LHCN-M2 (cell line): ENCODE results near the gene MDFIC. TPM values are rescaled to one million over a fixed set of nuclear protein-coding genes. Genes with fewer than 3 reads are reported as not detected.
A peak's percentile ranks its signal among the peaks of the same experiment; 100 is the strongest.
"Not testable (repeated sequence)": the region's sequence is repeated elsewhere in the genome, so short reads cannot be mapped to it uniquely, and the experiment has no call there.

Experiments used
- DNase-seq: peaks from one replicate; pipeline ENCODE4 v3.0.0-alpha.2; 2012; ENCODE audit warnings: low read depth
- polyA plus RNA-seq: library from polyadenylated mRNA; unstranded; fragments of >200 nt; gene quantifications from one replicate; pipeline ENCODE4 v1.2.1, GENCODE V29; 2012; ENCODE audit warnings: missing spikeins
- total RNA-seq: library from RNA; depleted of rRNA; stranded (reverse); fragments of >200 nt; gene quantifications from 2 replicates; pipeline ENCODE4 v1.2.3, GENCODE V29; 2014; rRNA removed

Gene MDFIC
- total RNA-seq = 67.0 and 72.6 TPM in 2 replicates
- 24.5 TPM for polyA plus RNA-seq

- peak; percentile 72 for DNase-seq
Measured at GRCh38 chr7:114922026-114922651, at the start of gene MDFIC. MDFIC (plus strand) TSS chr7:114922094; CDS start chr7:114923034, 940 bp downstream.

GRCh38 chr7:114874170-114874569, 47.7 kb upstream of the MDFIC start:
- DNase-seq = no peak

GRCh38 chr7:114875186-114875585, 46.7 kb upstream of the MDFIC start:
- DNase-seq = no peak

- DNase-seq = peak; percentile 77
Measured at GRCh38 chr7:114879554-114879953, 42.3 kb upstream of the MDFIC start.

- peak; percentile 72 for DNase-seq
Measured at GRCh38 chr7:114885836-114886235, 36.1 kb upstream of the MDFIC start.

- DNase-seq = no peak
Measured at GRCh38 chr7:114886241-114886640, 35.7 kb upstream of the MDFIC start.

GRCh38 chr7:114889116-114889515, 32.8 kb upstream of the MDFIC start:
- DNase-seq = not testable (repeated sequence)

GRCh38 chr7:114889646-114890285, 32.1 kb upstream of the MDFIC start:
- DNase-seq = peak; percentile 99

GRCh38 chr7:114890561-114890960, 31.3 kb upstream of the MDFIC start:
- DNase-seq = no peak

GRCh38 chr7:114900127-114900526, 21.8 kb upstream of the MDFIC start:
- DNase-seq = no peak

GRCh38 chr7:114901771-114902170, 20.1 kb upstream of the MDFIC start:
- no peak for DNase-seq

- no peak for DNase-seq
Measured at GRCh38 chr7:114903131-114903530, 18.8 kb upstream of the MDFIC start.

- DNase-seq = peak; percentile 21
Measured at GRCh38 chr7:114910787-114911186, 11.1 kb upstream of the MDFIC start.

GRCh38 chr7:114911411-114911810, 10.5 kb upstream of the MDFIC start:
- DNase-seq = no peak

- no peak for DNase-seq
Measured at GRCh38 chr7:114916261-114916892, 5.5 kb upstream of the MDFIC start.

- no peak for DNase-seq
Measured at GRCh38 chr7:114917211-114917839, 4.6 kb upstream of the MDFIC start.

- DNase-seq = no peak
Measured at GRCh38 chr7:114919587-114919986, 2.3 kb upstream of the MDFIC start.

- DNase-seq = no peak
Measured at GRCh38 chr7:114921631-114922025, 266 bp upstream of the MDFIC start.

- peak; percentile 82 for DNase-seq
Measured at GRCh38 chr7:114922652-114923402, 933 bp downstream of the MDFIC start.

- DNase-seq = no peak
Measured at GRCh38 chr7:114923403-114923713, 1.5 kb downstream of the MDFIC start.

- no peak for DNase-seq
Measured at GRCh38 chr7:114924038-114924712, 2.3 kb downstream of the MDFIC start.
